Esophagus squamous epithelium (tissue), 5 donors: ENCODE measurements around the gene FKBP14. TPM values are rescaled to one million over a fixed set of nuclear protein-coding genes. Genes with fewer than 3 reads are reported as not detected.

ENCODE experiments used
- DNase-seq: peaks from one replicate; lab custom pipeline; 2025; lab: John Stamatoyannopoulos, UW
- H3K27ac ChIP-seq, 4 donors: fragments of 200-600 bp; sonication (generic); one replicate each; pipeline ENCODE4 v1.5.1; 2016 to 2019; ENCODE audit warnings: mild to moderate bottlenecking in 1 of 4
- H3K27me3 ChIP-seq, 4 donors: fragments of 200-600 bp; sonication (generic); 1 replicate in 3 of 4; 2 replicates in 1 of 4; pipeline versions ENCODE4 v1.5.1 to v1.6.0; 2017 to 2021; ENCODE audit warnings: antibody characterized with exemption in 1 of 4
- H3K36me3 ChIP-seq, 3 donors: fragments of 200-600 bp; sonication (generic); one replicate each; pipeline ENCODE4 v1.5.1; 2016 to 2019
- H3K4me1 ChIP-seq, 3 donors: fragments of 200-600 bp; sonication (generic); one replicate each; pipeline ENCODE4 v1.5.1; 2017 to 2019
- H3K4me3 ChIP-seq, 4 donors: fragments of 200-600 bp; sonication (generic); 1 replicate in 3 of 4; 2 replicates in 1 of 4; pipeline ENCODE4 v1.5.1; 2016 to 2019; ENCODE audit warnings: mild to moderate bottlenecking in 2 of 4, moderate library complexity in 1 of 4
- H3K9me3 ChIP-seq, 3 donors: fragments of 200-600 bp; sonication (generic); one replicate each; pipeline ENCODE4 v1.5.1; 2016 to 2019
- CTCF ChIP-seq, 6 experiments: fragments of 450-650 bp in 4 of 6; fragments of 200-600 bp in 2 of 6; sonication (generic) in 2 of 6; IDR thresholded peaks; one replicate each; pipeline ENCODE4 v1.5.1; 2016 to 2019; ENCODE audit warnings: antibody characterized with exemption in 6 of 6, mild to moderate bottlenecking in 4 of 6, moderate library complexity in 4 of 6
- POLR2A ChIP-seq, 4 donors: fragments of 450-650 bp; IDR thresholded peaks; one replicate each; pipeline ENCODE4 v1.6.1; 2017; ENCODE audit warnings: antibody characterized with exemption in 4 of 4, mild to moderate bottlenecking in 4 of 4, moderate library complexity in 3 of 4
- WGBS, 2 donors: methylation state at CpG; one replicate each; pipeline ENCODE4 v1.1.5; 2018; 5-methylcytosine and 5-hydroxymethylcytosine counted together
- intact Hi-C: fragments of 100-400 bp; cut with DNase I; formaldehyde crosslinking; loops from one replicate; pipeline ENCODE4 v1.15.0; 2022
- total RNA-seq, 4 donors: library from RNA; depleted of rRNA; stranded (reverse); fragments of >200 nt; gene quantifications; one replicate each; pipeline ENCODE4 v1.1.0, GENCODE V29; 2016
- donor health status: DM: yes; HTN: yes; CAD: no.

The FKBP14 gene
- total RNA-seq, 4 donors from 2014 or later, result 3.3 to 8.0 (median 7.5) TPM

DNA sequence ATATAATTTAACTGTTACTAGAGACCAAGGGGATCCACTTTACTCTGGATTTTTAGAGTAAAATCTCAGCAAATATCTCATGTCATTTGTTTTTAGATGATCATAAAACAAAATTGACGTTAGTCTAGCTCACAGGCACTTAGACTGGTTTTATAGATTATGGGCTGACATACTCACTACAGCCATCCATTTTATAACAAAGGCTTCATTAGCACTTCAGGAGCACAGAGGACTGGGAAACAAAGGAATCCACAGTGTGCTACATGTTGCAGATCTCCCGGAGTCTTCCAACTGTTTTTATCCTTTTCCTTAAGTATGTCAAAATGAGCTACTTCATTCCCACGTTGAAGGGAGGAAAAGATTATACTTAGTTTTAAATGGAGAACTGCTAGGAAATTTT, 21.0 kb downstream of the FKBP14 start:
- intact Hi-C loops, result no loop called here
- TF ChIP-seq CTCF (IDR thresholded peaks at IDR 0.05) (no peak), POLR2A (IDR thresholded peaks at IDR 0.05) (no peak)

GRCh38 chr7:30003098-30003497, 23.4 kb downstream of the FKBP14 start:
- intact Hi-C loops, result no loop called here
- TF ChIP-seq CTCF (IDR thresholded peaks at IDR 0.05) (no peak), POLR2A (IDR thresholded peaks at IDR 0.05) (no peak)
- Histone ChIP-seq H3K4me1 (peaks cover 0 to 17% (median 3%) of the 10 kb centered on the region in 3 donors), H3K27ac (no peak overlapping the region), H3K36me3 (no peaks in the 10 kb centered on the region), H3K4me3 (no peak overlapping the region), H3K9me3 (no peaks in the 10 kb centered on the region), H3K27me3 (no peaks in the 10 kb centered on the region)
- 75 to 82% methylated on average over 6 of the region's 6 CpGs for WGBS, 2 donors
- no peak for DNase-seq

More for the DNA sequence above, 21.0 kb downstream of the FKBP14 start:
- H3K27ac ChIP-seq, result no peak overlapping the region
- no peak for DNase-seq
- H3K4me3 ChIP-seq, result no peak overlapping the region
- no peaks in the 10 kb centered on the region for H3K36me3 ChIP-seq
- H3K9me3 ChIP-seq, result no peaks in the 10 kb centered on the region
- 56 to 57% methylated on average over 3 of the region's 3 CpGs for WGBS, 2 donors
- no peaks in the 10 kb centered on the region for H3K27me3 ChIP-seq
- peaks cover 0 to 16% (median 3%) of the 10 kb centered on the region in 3 donors for H3K4me1 ChIP-seq

GRCh38 chr7:30001998-30002397, 24.5 kb downstream of the FKBP14 start:
- Histone ChIP-seq H3K9me3 (no peaks in the 10 kb centered on the region), H3K27me3 (no peaks in the 10 kb centered on the region), H3K36me3 (no peaks in the 10 kb centered on the region), H3K4me3 (no peak overlapping the region), H3K4me1 (peaks cover 0 to 17% (median 3%) of the 10 kb centered on the region in 3 donors), H3K27ac (no peak overlapping the region)
- no peak for TF ChIP-seq POLR2A (IDR thresholded peaks at IDR 0.05)
- TF ChIP-seq CTCF (IDR thresholded peaks at IDR 0.05), result no peak
- WGBS, 2 donors, result 56 to 64% methylated on average over 2 of the region's 2 CpGs
- intact Hi-C loops, result no loop called here
- DNase-seq, result no peak

GRCh38 chr7:29998489-29998888, 28.0 kb downstream of the FKBP14 start:
- H3K4me1 ChIP-seq, result peaks cover 0 to 17% (median 3%) of the 10 kb centered on the region in 3 donors
- H3K4me3 ChIP-seq, result no peak overlapping the region
- intact Hi-C loops, result no loop called here
- TF ChIP-seq CTCF (IDR thresholded peaks at IDR 0.05) (no peak), POLR2A (IDR thresholded peaks at IDR 0.05) (no peak)
- no peaks in the 10 kb centered on the region for H3K27me3 ChIP-seq
- no peak overlapping the region for H3K27ac ChIP-seq
- peaks cover 0 to 8% (median 7%) of the 10 kb centered on the region in 3 donors for H3K9me3 ChIP-seq
- H3K36me3 ChIP-seq, result no peaks in the 10 kb centered on the region
- DNase-seq, result no peak

- Histone ChIP-seq H3K27me3 (no peaks in the 10 kb centered on the region), H3K4me3 (no peak overlapping the region), H3K27ac (no peak overlapping the region), H3K36me3 (no peaks in the 10 kb centered on the region), H3K9me3 (peaks cover 0 to 20% (median 16%) of the 10 kb centered on the region in 3 donors), H3K4me1 (peaks cover 0 to 8% (median 0%) of the 10 kb centered on the region in 3 donors)
- no peak for TF ChIP-seq POLR2A (IDR thresholded peaks at IDR 0.05)
- TF ChIP-seq CTCF (IDR thresholded peaks at IDR 0.05), result no peak
- DNase-seq, result no peak
- intact Hi-C loops, result no loop called here
These were observed 30.2 kb downstream of the FKBP14 start for GRCh38 chr7:29996321-29996720.
